HepG2 (cell line): ENCODE results near the gene IRF7. TPM values are rescaled to one million over a fixed set of nuclear protein-coding genes. Genes with fewer than 3 reads are reported as not detected.
A peak's percentile ranks its signal among the peaks of the same experiment; 100 is the strongest.

Source experiments
- ATAC-seq: fragments of 200-7000 bp; cut with Tn5 transposase; 3 replicates; pipeline ENCODE4 v1.9.1; 2020; ENCODE audit warnings: mild to moderate bottlenecking, moderate library complexity
- BruUV-seq: library from RNA; stranded (reverse); fragments of 400-500 nt; replicated peaks from 2 replicates; lab custom pipeline; 2021; lab: Mats Ljungman, UMichigan
- CTCF ChIA-PET: fragments of 300-600 bp; formaldehyde crosslinking; extraction: SDS; loops from one replicate; lab custom pipeline; 2021; ENCODE audit warnings: low total read pairs, inconsistent platforms, low intra/inter-chr PET ratio; lab: Yijun Ruan, JAX
- POLR2A ChIA-PET: fragments of 350-600 bp; sonication (Branson Sonifier 250); formaldehyde crosslinking; loops from one replicate; lab custom pipeline; 2020; ENCODE audit warnings: antibody characterized with exemption, inconsistent platforms; lab: Yijun Ruan, JAX
- DNase-seq: peaks from one replicate; pipeline ENCODE4 v3.0.0-alpha.2; 2015; ENCODE audit warnings: low spot score
- FAIRE-seq: peaks from 3 replicates; lab custom pipeline; 2011; peaks lifted over from hg19 to GRCh38; lab: Jason Lieb, UNC
- H2AFZ ChIP-seq: one replicate; pipeline ENCODE4 v1.6.1; 2011; ENCODE audit warnings: low read length, inconsistent platforms
- H3K27ac ChIP-seq: fragments of 300-600 bp; 3 replicates; pipeline ENCODE4 v1.8.0; 2011; ENCODE audit warnings: mixed run types, mild to moderate bottlenecking, mixed read lengths, low read length, inconsistent platforms; ENCODE audit not compliant: insufficient read depth; ENCODE audit errors: extremely low read length
- H3K27me3 ChIP-seq, 2 experiments: fragments of 200-600 bp in 1 of 2; 2 replicates in 1 of 2; 3 replicates in 1 of 2; pipeline versions ENCODE4 v1.6.0 to v1.8.0; 2011; ENCODE audit warnings: low read length in 2 of 2, mild to moderate bottlenecking in 2 of 2, moderate library complexity in 2 of 2, inconsistent platforms in 1 of 2; ENCODE audit not compliant: insufficient read depth in 2 of 2, control insufficient read depth in 1 of 2
- H3K36me3 ChIP-seq, 2 experiments: fragments of 200-600 bp in 1 of 2; replicated peaks in 1 of 2; 2 replicates in 1 of 2; 3 replicates in 1 of 2; pipeline versions ENCODE4 v1.5.1 to v1.8.0; 2011; ENCODE audit warnings: low read length in 2 of 2, inconsistent platforms in 1 of 2; ENCODE audit not compliant: insufficient read depth in 2 of 2, control insufficient read depth in 1 of 2
- H3K4me1 ChIP-seq: 2 replicates; pipeline ENCODE4 v1.5.1; 2012; ENCODE audit warnings: low read length, inconsistent platforms; ENCODE audit not compliant: insufficient read depth
- H3K4me2 ChIP-seq: 2 replicates; pipeline ENCODE4 v1.6.0; 2011; ENCODE audit warnings: low read depth, low read length, inconsistent platforms
- H3K4me3 ChIP-seq, 3 experiments: fragments of 200-600 bp in 1 of 3; sonication (generic), shearing (Covaris generic) in 1 of 3; replicated peaks in 1 of 3; 2 replicates each; pipeline ENCODE4 v1.5.1; 2011 to 2016; ENCODE audit warnings: low read length in 3 of 3, inconsistent platforms in 2 of 3, low read depth in 2 of 3, mild to moderate bottlenecking in 2 of 3, control low read depth in 1 of 3, mixed read lengths in 1 of 3; ENCODE audit not compliant: insufficient read depth in 1 of 3
- H3K79me2 ChIP-seq: one replicate; pipeline ENCODE4 v1.6.1; 2011; ENCODE audit warnings: low read length, inconsistent platforms; ENCODE audit not compliant: insufficient read depth
- H3K9ac ChIP-seq: 2 replicates; pipeline ENCODE4 v1.6.0; 2011; ENCODE audit warnings: mild to moderate bottlenecking, low read depth, low read length, inconsistent platforms; ENCODE audit not compliant: insufficient read depth
- H3K9me3 ChIP-seq: 2 replicates; pipeline ENCODE4 v1.5.1; 2012; ENCODE audit warnings: mild to moderate bottlenecking, low read length
- H4K20me1 ChIP-seq: 2 replicates; pipeline ENCODE4 v1.6.0; 2011; ENCODE audit warnings: inconsistent platforms, mild to moderate bottlenecking, low read length, moderate library complexity; ENCODE audit not compliant: insufficient read depth
- AGO2 ChIP-seq: fragments of 200-400 bp; formaldehyde crosslinking; optimal IDR thresholded peaks from 2 replicates; pipeline ENCODE3; 2017; ENCODE audit warnings: mild to moderate bottlenecking, low read depth, low read length, moderate library complexity
- WGBS: methylation state at CpG from one replicate; pipeline ENCODE4 v1.1.6; 2017; ENCODE audit warnings: low lambda C conversion rate; 5-methylcytosine and 5-hydroxymethylcytosine counted together
- in situ Hi-C: cut with HindIII; loops from 2 replicates; pipeline ENCODE4 v1.10.0; 2017; ENCODE audit warnings: low pct_unique_long_range_greater_than_20kb; ENCODE audit not compliant: extremely low pct_ligation_motif_present
- intact Hi-C: fragments of 100-400 bp; cut with micrococcal nuclease; formaldehyde crosslinking; loops from one replicate; pipeline ENCODE4 v1.10.0; 2022; ENCODE audit not compliant: unreplicated experiment
- polyA plus RNA-seq, 8 experiments: library from polyadenylated mRNA; depleted of rRNA in 3 of 8; stranded (reverse) in 7 of 8; unstranded in 1 of 8; fragments of >200 nt; fragmentation: Illumina TruSeq in 4 of 8; extraction: Trizol in 4 of 8; gene quantifications; 2 replicates each; pipeline versions ENCODE4 v1.2.1 to v1.2.3, GENCODE V29; 2011 to 2016; ENCODE audit warnings: low read depth in 4 of 8, missing spikeins in 1 of 8, mixed read lengths in 1 of 8; ENCODE audit not compliant: insufficient read depth in 1 of 8
- total RNA-seq, 5 experiments: library from RNA; depleted of rRNA; stranded (reverse); fragments of >200 nt; fragmentation: Illumina TruSeq; extraction: Trizol; gene quantifications; 2 replicates each; pipeline ENCODE4 v1.2.3, GENCODE V29; 2016; ENCODE audit warnings: low read depth in 1 of 5
- TF ChIP-seq, protein P1 (sequence below): sonication (generic); formaldehyde crosslinking; IDR thresholded peaks from 2 replicates; pipeline ENCODE4; 2020; ENCODE audit warnings: missing genetic modification reagents, mild to moderate bottlenecking, borderline replicate concordance
- TF ChIP-seq, protein P2 (sequence below): sonication (generic); formaldehyde crosslinking; IDR thresholded peaks from 2 replicates; pipeline ENCODE4 v1.5.0; 2020; ENCODE audit warnings: mild to moderate bottlenecking, missing genetic modification reagents, moderate library complexity

Gene IRF7
- total and polyA plus RNA-seq, 2 of the 13 experiments (the other 11 are each of a cell fraction or from before 2014, with no cell fraction given): not detected

- Histone ChIP-seq H3K27ac (no peak overlapping the region), H3K27me3 (no peaks in the 10 kb centered on the region), H3K4me1 (peaks cover 12% of the 10 kb centered on the region), H2AFZ (no peak overlapping the region), H3K9me3 (no peaks in the 10 kb centered on the region), H3K4me3 (no peak overlapping the region), H3K4me2 (no peak overlapping the region), H3K79me2 (peaks cover 4% of the 10 kb centered on the region), H3K9ac (no peak overlapping the region), H3K36me3 (peaks cover 48 to 88% of the 10 kb centered on the region in 2 experiments), H4K20me1 (peaks cover 4% of the 10 kb centered on the region; the same call in 1 of the 2 replicates)
- FAIRE-seq: no peak
- TF ChIP-seq, protein P1, sequence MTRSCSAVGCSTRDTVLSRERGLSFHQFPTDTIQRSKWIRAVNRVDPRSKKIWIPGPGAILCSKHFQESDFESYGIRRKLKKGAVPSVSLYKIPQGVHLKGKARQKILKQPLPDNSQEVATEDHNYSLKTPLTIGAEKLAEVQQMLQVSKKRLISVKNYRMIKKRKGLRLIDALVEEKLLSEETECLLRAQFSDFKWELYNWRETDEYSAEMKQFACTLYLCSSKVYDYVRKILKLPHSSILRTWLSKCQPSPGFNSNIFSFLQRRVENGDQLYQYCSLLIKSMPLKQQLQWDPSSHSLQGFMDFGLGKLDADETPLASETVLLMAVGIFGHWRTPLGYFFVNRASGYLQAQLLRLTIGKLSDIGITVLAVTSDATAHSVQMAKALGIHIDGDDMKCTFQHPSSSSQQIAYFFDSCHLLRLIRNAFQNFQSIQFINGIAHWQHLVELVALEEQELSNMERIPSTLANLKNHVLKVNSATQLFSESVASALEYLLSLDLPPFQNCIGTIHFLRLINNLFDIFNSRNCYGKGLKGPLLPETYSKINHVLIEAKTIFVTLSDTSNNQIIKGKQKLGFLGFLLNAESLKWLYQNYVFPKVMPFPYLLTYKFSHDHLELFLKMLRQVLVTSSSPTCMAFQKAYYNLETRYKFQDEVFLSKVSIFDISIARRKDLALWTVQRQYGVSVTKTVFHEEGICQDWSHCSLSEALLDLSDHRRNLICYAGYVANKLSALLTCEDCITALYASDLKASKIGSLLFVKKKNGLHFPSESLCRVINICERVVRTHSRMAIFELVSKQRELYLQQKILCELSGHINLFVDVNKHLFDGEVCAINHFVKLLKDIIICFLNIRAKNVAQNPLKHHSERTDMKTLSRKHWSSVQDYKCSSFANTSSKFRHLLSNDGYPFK (CRISPR knock-in tag): no peak
- TF ChIP-seq, protein P2, sequence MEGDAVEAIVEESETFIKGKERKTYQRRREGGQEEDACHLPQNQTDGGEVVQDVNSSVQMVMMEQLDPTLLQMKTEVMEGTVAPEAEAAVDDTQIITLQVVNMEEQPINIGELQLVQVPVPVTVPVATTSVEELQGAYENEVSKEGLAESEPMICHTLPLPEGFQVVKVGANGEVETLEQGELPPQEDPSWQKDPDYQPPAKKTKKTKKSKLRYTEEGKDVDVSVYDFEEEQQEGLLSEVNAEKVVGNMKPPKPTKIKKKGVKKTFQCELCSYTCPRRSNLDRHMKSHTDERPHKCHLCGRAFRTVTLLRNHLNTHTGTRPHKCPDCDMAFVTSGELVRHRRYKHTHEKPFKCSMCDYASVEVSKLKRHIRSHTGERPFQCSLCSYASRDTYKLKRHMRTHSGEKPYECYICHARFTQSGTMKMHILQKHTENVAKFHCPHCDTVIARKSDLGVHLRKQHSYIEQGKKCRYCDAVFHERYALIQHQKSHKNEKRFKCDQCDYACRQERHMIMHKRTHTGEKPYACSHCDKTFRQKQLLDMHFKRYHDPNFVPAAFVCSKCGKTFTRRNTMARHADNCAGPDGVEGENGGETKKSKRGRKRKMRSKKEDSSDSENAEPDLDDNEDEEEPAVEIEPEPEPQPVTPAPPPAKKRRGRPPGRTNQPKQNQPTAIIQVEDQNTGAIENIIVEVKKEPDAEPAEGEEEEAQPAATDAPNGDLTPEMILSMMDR (CRISPR knock-in tag): peak; percentile 35; the same call in 1 of the 2 replicates
- TF ChIP-seq AGO2: peak; percentile 51
- POLR2A ChIA-PET: no interaction called here
- ATAC-seq: peak; percentile 79
- CTCF ChIA-PET: no interaction called here
- 93% methylated on average over 8 of the region's 29 CpGs for WGBS
- in situ Hi-C loops: loop anchor here (5.0 kb wide), 1 partner anchor 40 kb away; no protein-coding TSS in a partner anchor
- intact Hi-C loops: no loop called here
- DNase-seq: no peak
- BruUV-seq: no TSS peak
Measured at GRCh38 chr11:597166-597725, 18.5 kb downstream of the IRF7 start.
